GM12878 (cell line): ENCODE data around the gene USF1. TPM values are rescaled to one million over a fixed set of nuclear protein-coding genes. Genes with fewer than 3 reads are reported as not detected.

Experiments
- ATAC-seq: fragments of 200-7000 bp; cut with Tn5 transposase; 3 replicates; pipeline ENCODE4 v1.9.1; 2020; ENCODE audit warnings: mild to moderate bottlenecking, moderate library complexity
- BruUV-seq: library from RNA; stranded (reverse); fragments of 400-500 nt; replicated peaks from 2 replicates; lab custom pipeline; 2021; lab: Mats Ljungman, UMichigan
- CTCF ChIA-PET: fragments of 300-600 bp; sonication (Branson Sonifier 250); formaldehyde crosslinking; extraction: SDS; loops from one replicate; lab custom pipeline; 2021; ENCODE audit warnings: inconsistent platforms; lab: Yijun Ruan, JAX
- POLR2A ChIA-PET: fragments of 350-600 bp; formaldehyde crosslinking; extraction: SDS; loops from one replicate; lab custom pipeline; 2021; ENCODE audit warnings: inconsistent platforms; lab: Charles Lee
- RAD21 ChIA-PET: fragments of 300-600 bp; sonication (Branson Sonifier 250); formaldehyde crosslinking; loops from one replicate; lab custom pipeline; 2023; ENCODE audit warnings: antibody characterized with exemption; ENCODE audit not compliant: unreplicated experiment; lab: Charles Lee
- SMC1A ChIA-PET: fragments of 300-600 bp; sonication (Branson Sonifier 250); formaldehyde crosslinking; loops from one replicate; lab custom pipeline; 2023; ENCODE audit not compliant: unreplicated experiment, uncharacterized antibody; lab: Charles Lee
- DNase-seq: peaks from one replicate; pipeline ENCODE4 v3.0.0-alpha.2; 2011; ENCODE audit warnings: low read depth, low spot score
- FAIRE-seq: peaks from 3 replicates; lab custom pipeline; 2011; peaks lifted over from hg19 to GRCh38; lab: Jason Lieb, UNC
- H2AFZ ChIP-seq: 2 replicates; pipeline ENCODE4 v1.6.0; 2011; ENCODE audit warnings: low read depth, low read length, control low read depth; ENCODE audit not compliant: control insufficient read depth
- H3K27ac ChIP-seq: 2 replicates; pipeline ENCODE4 v1.5.1; 2011; ENCODE audit warnings: control low read depth; ENCODE audit not compliant: control insufficient read depth, insufficient read depth
- H3K27me3 ChIP-seq, 2 experiments: replicated peaks in 1 of 2; 2 replicates each; pipeline versions ENCODE4 v1.6.0 to v1.6.1; 2011; ENCODE audit warnings: low read length in 1 of 2; ENCODE audit not compliant: control insufficient read depth in 2 of 2, insufficient read depth in 2 of 2
- H3K36me3 ChIP-seq, 2 experiments: 2 replicates each; pipeline ENCODE4 v1.5.1; 2011; ENCODE audit warnings: low read length in 1 of 2; ENCODE audit not compliant: control insufficient read depth in 2 of 2, insufficient read depth in 2 of 2
- H3K4me1 ChIP-seq: 2 replicates; pipeline ENCODE4 v1.6.1; 2011; ENCODE audit warnings: mild to moderate bottlenecking, low read length, moderate library complexity, mixed read lengths; ENCODE audit not compliant: control insufficient read depth, insufficient read depth
- H3K4me2 ChIP-seq: 2 replicates; pipeline ENCODE4 v1.6.0; 2011; ENCODE audit warnings: control low read depth; ENCODE audit not compliant: control insufficient read depth, insufficient read depth
- H3K4me3 ChIP-seq: fragments of 200-600 bp; sonication (generic); 2 replicates; pipeline ENCODE4 v1.5.1; 2016
- H3K79me2 ChIP-seq: 2 replicates; pipeline ENCODE4 v1.6.0; 2011; ENCODE audit warnings: low read length; ENCODE audit not compliant: control insufficient read depth, insufficient read depth
- H3K9ac ChIP-seq: 2 replicates; pipeline ENCODE4 v1.8.0; 2011; ENCODE audit warnings: low read length, control low read depth, mixed read lengths; ENCODE audit not compliant: control insufficient read depth, insufficient read depth
- H3K9me3 ChIP-seq: replicated peaks from 3 replicates; pipeline ENCODE4 v1.5.1; 2011; ENCODE audit warnings: mild to moderate bottlenecking, low read length; ENCODE audit not compliant: control insufficient read depth, insufficient read depth
- H4K20me1 ChIP-seq: 2 replicates; pipeline ENCODE4 v1.6.0; 2011; ENCODE audit not compliant: control insufficient read depth, insufficient read depth
- CREM ChIP-seq: IDR thresholded peaks from 2 replicates; pipeline ENCODE4 v1.6.1; 2014; ENCODE audit warnings: antibody characterized with exemption, low read depth
- GATAD2B ChIP-seq: fragments of 450-650 bp; conservative IDR thresholded peaks from 2 replicates; pipeline ENCODE4 v1.6.1; 2017; ENCODE audit warnings: low read depth, mild to moderate bottlenecking, moderate library complexity
- MTA3 ChIP-seq: IDR thresholded peaks from 2 replicates; pipeline ENCODE4 v1.6.1; 2012; ENCODE audit warnings: low read length, inconsistent platforms, borderline replicate concordance
- NR2C2 ChIP-seq: IDR thresholded peaks from 2 replicates; pipeline ENCODE4 v1.6.1; 2011; ENCODE audit warnings: borderline replicate concordance, low read depth; ENCODE audit not compliant: control insufficient read depth, insufficient read length
- RELA ChIP-seq: fragments of 450-650 bp; IDR thresholded peaks from 2 replicates; pipeline ENCODE4 v1.8.0; 2014; ENCODE audit warnings: borderline replicate concordance; ENCODE audit not compliant: partially characterized antibody
- TARDBP ChIP-seq: IDR thresholded peaks from 2 replicates; pipeline ENCODE4 v1.6.1; 2016; ENCODE audit warnings: borderline replicate concordance
- WGBS: methylation state at CpG from one replicate; pipeline ENCODE4 v1.1.6; 2016; ENCODE audit warnings: low lambda C conversion rate; ENCODE audit not compliant: insufficient replicate concordance, insufficient coverage; ENCODE audit errors: missing lambda C conversion rate; 5-methylcytosine and 5-hydroxymethylcytosine counted together
- in situ Hi-C: fragments of 300-500 bp; cut with MboI; formaldehyde crosslinking; loops from 9 replicates; pipeline ENCODE4 v1.14.3; 2018; ENCODE audit warnings: mixed read lengths
- intact Hi-C: fragments of 100-400 bp; cut with micrococcal nuclease; formaldehyde crosslinking; loops from one replicate; pipeline ENCODE4 v1.14.2; 2022; ENCODE audit not compliant: unreplicated experiment
- polyA plus RNA-seq, 11 experiments: library from polyadenylated mRNA; depleted of rRNA in 4 of 11; unstranded in 6 of 11; stranded (reverse) in 5 of 11; fragments of >200 nt; fragmentation: Nextera tagmentation in 4 of 11; fragmentation: Illumina TruSeq in 1 of 11; extraction: Ambion mirVana in 4 of 11; extraction: Trizol in 1 of 11; gene quantifications; 1 replicate in 1 of 11; 2 replicates in 10 of 11; pipeline versions ENCODE4 v1.2.1 to v1.2.3, GENCODE V29; 2011 to 2016; ENCODE audit warnings: inconsistent platforms in 2 of 11, missing spikeins in 2 of 11, low read depth in 1 of 11
- total RNA-seq, 4 experiments: library from RNA; depleted of rRNA in 3 of 4; stranded (reverse); fragments of >200 nt in 3 of 4; fragmentation: Illumina TruSeq in 1 of 4; extraction: Trizol in 1 of 4; gene quantifications; 2 replicates each; pipeline versions ENCODE4 v1.2.1 to v1.2.3, GENCODE V29; 2013 to 2021
- TF ChIP-seq, protein P1 (sequence below): fragments of 450-650 bp; IDR thresholded peaks from 2 replicates; pipeline ENCODE4 v1.6.1; 2017; ENCODE audit warnings: mild to moderate bottlenecking, low read depth, inconsistent platforms; ENCODE audit not compliant: poor library complexity, severe bottlenecking
- TF ChIP-seq, protein P2 (sequence below): fragments of 150-350 bp; IDR thresholded peaks from 2 replicates; pipeline ENCODE4 v1.6.1; 2014; ENCODE audit warnings: mild to moderate bottlenecking, low read depth, low read length

Gene USF1
- total and polyA plus RNA-seq, 10 of the 15 experiments (the other 5 are each of a cell fraction or from before 2014, with no cell fraction given), result 9.4 to 92.1 (median 53.5) TPM

DNA sequence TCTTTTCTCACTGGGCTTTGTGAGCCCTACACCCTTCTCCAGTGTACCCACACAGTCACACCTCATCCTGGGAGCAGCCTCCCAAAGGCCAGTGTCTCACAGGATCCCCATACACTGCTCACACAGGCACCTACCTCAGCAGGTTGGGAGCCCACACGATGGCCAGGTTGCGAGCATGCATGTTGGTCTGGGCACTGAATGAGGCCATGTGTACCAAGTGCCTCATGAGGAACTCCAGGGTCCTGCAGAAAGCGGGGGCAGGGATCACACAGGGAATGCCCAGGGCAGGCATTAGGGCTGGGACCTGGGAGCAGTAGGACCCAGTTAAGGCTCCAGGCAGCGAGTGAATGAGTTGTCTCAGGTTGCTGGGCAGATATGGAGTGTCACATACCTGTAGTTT, 8.5 kb upstream of the USF1 start:
- in situ Hi-C loops (no loop called here), intact Hi-C loops (no loop called here)
- Histone ChIP-seq H4K20me1 (no peaks in the 10 kb centered on the region), H3K9ac (no peak overlapping the region), H3K4me3 (no peak overlapping the region), H3K27ac (no peak overlapping the region), H2AFZ (no peak overlapping the region), H3K36me3 (peaks cover 32 to 34% of the 10 kb centered on the region in 2 experiments), H3K79me2 (0 out of 2 replicates have a peak, but pooled peaks cover under 1% of the 10 kb centered on the region), H3K4me1 (no peaks in the 10 kb centered on the region), H3K4me2 (no peak overlapping the region), H3K27me3 (no peaks in the 10 kb centered on the region), H3K9me3 (no peaks in the 10 kb centered on the region)
- CTCF ChIA-PET, result no interaction called here
- WGBS, result 99% methylated on average over 4 of the region's 4 CpGs
- POLR2A ChIA-PET, result interaction anchor here (0.6 to 1.4 kb wide), 2 partner anchors 8 to 16 kb away, joined by 3 to 4 read pairs; no protein-coding TSS in a partner anchor
- no peak for DNase-seq
- RAD21 ChIA-PET, result interaction anchor here (1.2 kb wide), 2 partner anchors 17 to 57 kb away, joined by 3 to 4 read pairs; no protein-coding TSS in a partner anchor
- BruUV-seq, result no TSS peak
- TF ChIP-seq GATAD2B (no peak), NR2C2 (no peak), CREM (no peak), TARDBP (no peak), RELA (no peak)
- SMC1A ChIA-PET, result no interaction called here
- no peak for ATAC-seq
- no peak for FAIRE-seq

DNA sequence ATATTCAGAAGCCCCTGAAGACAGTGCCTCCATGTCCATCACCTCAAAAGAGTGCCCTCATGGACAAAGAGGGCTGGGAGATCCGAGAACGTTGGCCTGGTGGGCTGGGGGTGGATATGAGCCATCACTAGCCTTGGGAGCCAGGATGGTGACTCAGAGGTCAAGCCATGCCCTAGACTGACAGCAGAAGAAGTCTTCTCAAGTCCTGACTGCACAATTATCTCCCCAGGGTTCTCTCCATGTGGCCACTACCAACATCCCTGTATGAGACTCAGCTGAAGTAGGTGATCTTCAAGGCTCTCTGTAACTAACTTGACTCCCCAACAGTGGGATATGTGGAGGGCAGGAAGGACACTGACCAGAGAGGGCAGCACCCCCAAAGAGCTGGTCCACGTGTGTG, 7.1 kb upstream of the USF1 start:
- ChIA-PET POLR2A (interaction anchor here (0.6 kb wide), 1 partner anchor 52 kb away, joined by 3 read pairs; no protein-coding TSS in a partner anchor), CTCF (no interaction called here), RAD21 (no interaction called here), SMC1A (no interaction called here)
- TF ChIP-seq MTA3, result no peak
- TF ChIP-seq, protein P1, sequence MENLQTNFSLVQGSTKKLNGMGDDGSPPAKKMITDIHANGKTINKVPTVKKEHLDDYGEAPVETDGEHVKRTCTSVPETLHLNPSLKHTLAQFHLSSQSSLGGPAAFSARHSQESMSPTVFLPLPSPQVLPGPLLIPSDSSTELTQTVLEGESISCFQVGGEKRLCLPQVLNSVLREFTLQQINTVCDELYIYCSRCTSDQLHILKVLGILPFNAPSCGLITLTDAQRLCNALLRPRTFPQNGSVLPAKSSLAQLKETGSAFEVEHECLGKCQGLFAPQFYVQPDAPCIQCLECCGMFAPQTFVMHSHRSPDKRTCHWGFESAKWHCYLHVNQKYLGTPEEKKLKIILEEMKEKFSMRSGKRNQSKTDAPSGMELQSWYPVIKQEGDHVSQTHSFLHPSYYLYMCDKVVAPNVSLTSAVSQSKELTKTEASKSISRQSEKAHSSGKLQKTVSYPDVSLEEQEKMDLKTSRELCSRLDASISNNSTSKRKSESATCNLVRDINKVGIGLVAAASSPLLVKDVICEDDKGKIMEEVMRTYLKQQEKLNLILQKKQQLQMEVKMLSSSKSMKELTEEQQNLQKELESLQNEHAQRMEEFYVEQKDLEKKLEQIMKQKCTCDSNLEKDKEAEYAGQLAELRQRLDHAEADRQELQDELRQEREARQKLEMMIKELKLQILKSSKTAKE, result no peak
- TF ChIP-seq, protein P2, sequence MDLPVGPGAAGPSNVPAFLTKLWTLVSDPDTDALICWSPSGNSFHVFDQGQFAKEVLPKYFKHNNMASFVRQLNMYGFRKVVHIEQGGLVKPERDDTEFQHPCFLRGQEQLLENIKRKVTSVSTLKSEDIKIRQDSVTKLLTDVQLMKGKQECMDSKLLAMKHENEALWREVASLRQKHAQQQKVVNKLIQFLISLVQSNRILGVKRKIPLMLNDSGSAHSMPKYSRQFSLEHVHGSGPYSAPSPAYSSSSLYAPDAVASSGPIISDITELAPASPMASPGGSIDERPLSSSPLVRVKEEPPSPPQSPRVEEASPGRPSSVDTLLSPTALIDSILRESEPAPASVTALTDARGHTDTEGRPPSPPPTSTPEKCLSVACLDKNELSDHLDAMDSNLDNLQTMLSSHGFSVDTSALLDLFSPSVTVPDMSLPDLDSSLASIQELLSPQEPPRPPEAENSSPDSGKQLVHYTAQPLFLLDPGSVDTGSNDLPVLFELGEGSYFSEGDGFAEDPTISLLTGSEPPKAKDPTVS, result no peak
- in situ Hi-C loops, result no loop called here
- Histone ChIP-seq H3K4me2 (no peak overlapping the region), H3K36me3 (peaks cover 36 to 38% of the 10 kb centered on the region in 2 experiments), H2AFZ (no peak overlapping the region), H3K4me3 (no peak overlapping the region), H4K20me1 (no peaks in the 10 kb centered on the region), H3K79me2 (no peaks in the 10 kb centered on the region; the same call in 1 of the 2 replicates), H3K4me1 (0 out of 2 replicates have a peak, but pooled peaks cover under 1% of the 10 kb centered on the region), H3K9me3 (no peaks in the 10 kb centered on the region), H3K27ac (no peak overlapping the region), H3K27me3 (no peaks in the 10 kb centered on the region), H3K9ac (no peak overlapping the region)
- no TSS peak for BruUV-seq
- 100% methylated on average over 3 of the region's 3 CpGs for WGBS
- DNase-seq (no peak), FAIRE-seq (no peak), ATAC-seq (no peak)
- intact Hi-C loops, result no loop called here
